Stimulated activated CD8-positive, alpha-beta memory T cell treated with anti-CD3 and anti-CD28 coated beads, Interleukin-15, amount 100 ng/mL, for 24 hours (primary cell): ENCODE data around the gene KCNJ10.

Experiments used
- DNase-seq: peaks from one replicate; pipeline ENCODE4 v3.0.0-alpha.2; 2020; ENCODE audit warnings: low read depth

The KCNJ10 gene

DNA sequence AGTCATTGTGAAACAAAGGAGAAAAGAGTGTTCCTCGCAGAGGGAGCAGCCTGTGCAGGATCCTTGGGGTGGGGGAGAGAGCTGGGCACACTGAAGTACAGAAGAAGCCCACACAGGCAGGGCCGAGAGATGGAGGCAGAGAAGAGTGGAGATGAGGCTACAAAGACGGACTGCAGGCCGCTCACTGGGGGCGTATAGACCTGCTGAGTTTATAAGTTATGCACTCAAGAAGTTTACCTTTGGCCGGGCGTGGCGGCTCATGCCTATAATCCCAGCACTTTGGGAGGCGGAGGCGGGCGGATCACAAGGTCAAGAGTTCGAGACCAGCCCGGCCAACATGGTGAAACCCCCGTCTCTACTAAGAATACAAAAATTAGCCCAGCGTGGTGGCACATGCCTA lies 108.3 kb downstream of the KCNJ10 start:
- no peak for DNase-seq

DNA sequence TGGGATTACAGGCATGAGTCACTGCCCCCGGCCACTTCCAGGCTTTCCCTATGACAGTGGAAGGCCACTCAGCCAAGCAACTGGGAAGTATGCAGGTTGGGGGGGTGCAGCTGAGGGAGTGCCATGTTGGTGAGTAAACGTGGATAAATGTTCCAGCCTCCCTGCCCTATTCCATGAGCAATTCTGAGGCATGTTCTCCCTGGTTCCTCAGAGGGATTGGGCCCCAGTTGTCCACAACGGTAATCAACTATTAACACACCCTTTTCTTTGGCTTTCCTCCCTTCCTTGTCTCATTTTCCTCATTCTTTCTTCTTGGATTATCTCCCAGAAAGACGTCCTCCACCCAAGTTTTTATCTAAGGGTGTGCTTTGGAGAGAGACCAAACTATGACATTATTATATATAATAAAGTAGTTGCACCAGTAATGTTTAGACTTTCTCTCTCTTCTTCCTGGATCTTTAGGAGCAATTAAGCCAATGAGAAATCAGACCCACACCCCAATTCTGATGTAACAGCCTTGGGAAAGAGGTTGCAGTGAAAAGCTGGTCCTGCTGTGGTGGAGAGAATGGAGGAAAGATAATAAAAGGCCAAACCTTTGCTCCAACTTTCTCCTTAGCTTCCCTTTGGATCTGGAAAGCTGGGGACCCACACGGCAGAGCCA lies 109.1 kb downstream of the KCNJ10 start:
- no peak for DNase-seq

DNA sequence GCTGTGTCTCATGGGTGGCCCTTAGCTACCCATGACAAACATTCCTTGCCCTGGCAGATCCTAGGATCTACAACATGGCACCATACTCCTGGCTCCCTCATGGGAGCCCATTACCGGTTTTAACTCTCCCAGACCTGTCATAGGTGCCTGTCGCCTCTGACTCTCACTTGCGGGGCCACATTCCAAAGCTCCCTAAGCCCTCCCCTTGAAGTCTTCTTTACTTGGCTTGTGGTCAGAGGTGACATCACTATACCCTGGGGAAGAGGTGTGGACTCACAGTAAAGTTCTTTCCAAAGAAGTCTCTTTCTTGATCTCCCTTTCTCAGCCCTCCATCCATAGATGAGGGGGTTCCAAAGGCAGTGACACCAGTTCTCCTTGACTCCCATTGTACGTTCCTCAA lies 110.5 kb downstream of the KCNJ10 start:
- DNase-seq: no peak

DNA sequence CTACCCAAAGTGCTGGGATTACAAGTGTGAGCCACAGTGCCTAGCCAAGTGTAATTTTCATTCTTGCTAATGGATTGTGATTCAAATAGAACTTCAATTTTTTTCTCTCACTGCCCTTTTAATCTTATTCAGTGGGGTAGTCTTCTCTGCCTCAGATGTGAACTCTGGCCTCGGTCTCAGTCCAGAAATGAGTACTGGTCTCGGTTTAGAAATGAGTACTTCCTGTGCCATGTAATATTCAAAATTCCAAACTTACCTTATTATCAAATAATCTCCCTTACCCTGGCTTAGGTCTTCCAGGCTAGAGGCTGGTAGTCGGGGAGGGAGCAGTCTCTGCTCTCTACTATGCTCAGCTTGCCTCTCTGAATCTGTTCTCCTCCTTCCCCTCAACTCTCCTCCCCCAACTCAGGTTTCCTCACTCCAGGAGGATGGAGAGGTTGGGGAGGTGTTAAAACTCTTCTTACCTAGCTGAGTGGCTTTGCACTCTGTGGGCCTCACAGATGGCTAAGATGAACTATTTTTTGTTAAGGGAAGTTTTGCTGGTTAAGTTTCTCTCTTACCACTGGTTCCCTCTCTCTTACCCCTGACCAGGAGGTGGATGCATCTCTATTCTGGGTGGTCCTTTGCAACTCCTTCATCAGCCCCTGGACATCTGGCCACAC lies 111.1 kb downstream of the KCNJ10 start:
- DNase-seq: no peak

DNA sequence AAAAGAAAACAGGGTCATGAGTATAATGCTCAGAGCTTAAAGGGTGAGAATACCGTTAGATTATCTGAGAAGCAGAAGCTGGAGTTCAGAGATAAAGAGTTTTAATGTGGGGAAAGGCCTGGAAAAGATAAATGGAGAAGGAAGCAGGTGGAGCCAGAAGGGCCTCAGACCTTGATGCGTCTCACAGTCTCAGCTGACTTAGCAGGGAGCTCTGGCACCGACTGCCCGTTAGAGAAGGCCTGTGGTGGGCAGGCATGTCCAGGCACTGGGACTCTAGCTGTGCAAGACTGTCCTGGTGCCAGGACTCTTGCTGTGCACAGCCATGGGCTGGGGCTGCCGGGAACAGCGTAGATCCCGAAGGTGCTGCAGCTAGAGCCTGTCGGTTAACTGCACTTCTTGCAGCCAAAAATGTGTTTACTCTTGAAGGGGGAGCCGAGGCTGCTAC lies 112.1 kb downstream of the KCNJ10 start:
- DNase-seq: no peak

DNA sequence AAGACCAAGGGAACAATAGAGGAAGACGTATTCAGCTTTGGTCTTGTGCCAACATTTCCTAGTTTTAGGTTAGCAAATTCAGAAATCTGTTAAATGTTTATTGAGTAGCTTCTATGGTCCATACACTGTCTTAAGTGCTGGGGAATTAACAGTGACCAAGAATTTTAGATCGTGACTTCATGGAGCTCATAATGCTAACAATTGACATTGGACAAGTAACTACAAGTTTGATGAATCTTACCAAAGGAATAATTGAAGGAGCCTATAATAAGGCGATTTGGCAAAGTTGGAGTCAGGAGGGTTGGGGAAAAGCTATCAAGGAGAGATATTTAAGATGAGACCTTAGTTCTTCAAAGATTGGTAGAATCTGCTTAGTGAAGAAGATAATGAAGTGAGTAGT lies 114.5 kb downstream of the KCNJ10 start:
- no peak for DNase-seq

DNA sequence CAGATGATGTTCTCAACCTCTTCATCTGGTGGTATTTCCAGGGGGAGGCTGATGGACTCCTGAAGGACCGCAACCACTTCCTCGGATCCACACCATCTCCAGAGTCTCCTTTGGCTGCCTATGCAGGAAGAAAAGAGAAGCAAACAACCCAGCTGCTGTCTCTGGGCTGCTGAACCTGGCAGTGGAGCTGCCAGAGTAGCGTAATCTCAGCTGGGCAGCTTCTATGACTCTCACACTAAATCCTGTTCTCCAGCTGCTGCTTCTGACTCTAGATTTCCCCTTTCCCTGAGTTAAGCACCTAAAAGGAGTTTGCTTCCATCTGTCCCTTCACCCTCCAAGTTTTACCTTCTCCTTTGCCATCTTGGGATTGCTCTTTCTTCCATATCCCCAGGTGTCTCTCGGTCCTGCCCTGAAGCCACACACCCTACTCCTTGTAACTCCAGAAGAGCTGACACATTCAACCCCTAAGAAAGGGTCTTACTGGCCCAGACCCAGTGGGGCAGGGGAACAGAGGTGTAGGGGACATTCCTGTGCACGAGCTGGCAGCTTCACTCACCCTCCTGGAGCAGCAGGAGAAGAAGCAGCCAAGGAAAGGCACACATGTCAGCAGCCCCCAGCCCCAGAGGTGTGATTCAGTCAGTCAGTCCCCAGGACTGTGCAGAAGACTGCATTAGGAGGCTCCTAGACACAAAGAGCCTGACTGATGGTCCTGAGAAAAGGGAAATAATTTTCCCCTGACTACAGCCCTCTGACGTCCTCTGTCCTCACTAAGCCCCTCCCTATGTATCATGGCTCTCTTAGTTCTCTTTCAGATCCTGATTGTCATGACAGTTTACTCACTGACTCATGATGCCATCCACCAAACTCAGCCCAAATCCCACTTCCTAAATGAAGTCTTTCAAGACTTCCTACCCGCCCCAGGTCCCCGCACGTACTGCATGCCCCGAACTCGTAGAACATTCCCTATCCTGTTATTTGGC lies 116.1 kb downstream of the KCNJ10 start, which contains the start of gene SLAMF9:
TSS of gene SLAMF9 (minus strand) at position 702 of the 980 bp plus-strand sequence. CDS start at position 602, 100 bp downstream.
- DNase-seq: no peak

DNA sequence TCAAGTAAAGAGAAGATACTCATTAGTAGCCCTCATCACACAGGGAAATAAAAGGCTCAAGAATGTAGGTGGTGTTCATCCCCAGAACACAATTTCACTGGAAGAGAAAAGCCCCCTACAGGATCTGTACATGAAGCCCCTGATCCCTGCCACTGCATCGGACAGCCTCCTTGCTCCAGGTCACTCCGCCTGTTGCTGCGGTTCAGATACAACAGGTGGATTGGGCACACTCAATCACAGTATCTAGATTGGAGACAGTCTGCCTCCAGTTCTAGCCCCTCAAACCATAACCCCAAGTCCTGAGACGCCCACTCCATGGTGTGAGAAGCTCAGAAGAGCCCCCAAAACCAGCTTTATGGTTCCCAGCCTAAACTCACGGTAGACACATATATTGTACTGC lies 117.0 kb downstream of the KCNJ10 start:
- DNase-seq: no peak

DNA sequence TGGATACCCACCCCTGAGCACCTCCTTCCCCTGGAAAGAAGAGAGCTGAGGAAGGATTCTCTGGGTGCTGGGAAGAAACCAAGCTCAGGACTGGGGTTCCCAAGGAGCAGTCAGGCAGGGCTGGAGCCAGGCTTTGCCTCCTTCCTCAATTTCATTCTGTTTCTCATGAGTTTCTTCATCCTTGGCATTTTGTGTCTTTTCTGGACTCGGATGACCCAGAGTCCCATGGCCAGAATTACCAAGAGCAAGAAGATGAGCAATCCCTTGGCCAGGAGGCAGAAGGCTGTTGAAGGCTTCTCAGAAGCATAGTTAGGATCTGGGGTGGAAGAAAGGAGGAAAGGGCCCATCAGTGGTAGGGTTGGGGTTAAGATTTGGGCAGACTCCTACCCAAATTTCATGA lies 118.4 kb downstream of the KCNJ10 start:
- no peak for DNase-seq

DNA sequence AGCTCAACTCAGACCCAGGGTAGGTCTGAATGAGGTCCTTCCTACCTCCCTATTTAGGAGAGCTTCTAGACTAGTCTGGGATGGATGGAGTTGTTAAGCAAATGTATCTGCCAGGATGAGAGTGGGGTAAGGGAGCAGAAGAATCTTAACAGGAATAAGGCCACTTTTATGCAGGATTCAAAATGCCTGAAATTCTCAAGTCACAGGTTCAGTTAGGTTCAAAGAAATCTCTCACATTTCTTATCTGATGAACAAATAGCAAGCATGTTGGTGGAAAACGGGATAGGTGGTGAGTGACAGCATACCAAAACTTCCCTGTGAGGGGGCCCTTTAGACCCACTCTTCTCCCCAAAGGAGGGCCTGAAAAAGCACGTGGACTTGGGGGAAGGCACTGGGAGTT lies 118.9 kb downstream of the KCNJ10 start:
- DNase-seq: no peak

DNA sequence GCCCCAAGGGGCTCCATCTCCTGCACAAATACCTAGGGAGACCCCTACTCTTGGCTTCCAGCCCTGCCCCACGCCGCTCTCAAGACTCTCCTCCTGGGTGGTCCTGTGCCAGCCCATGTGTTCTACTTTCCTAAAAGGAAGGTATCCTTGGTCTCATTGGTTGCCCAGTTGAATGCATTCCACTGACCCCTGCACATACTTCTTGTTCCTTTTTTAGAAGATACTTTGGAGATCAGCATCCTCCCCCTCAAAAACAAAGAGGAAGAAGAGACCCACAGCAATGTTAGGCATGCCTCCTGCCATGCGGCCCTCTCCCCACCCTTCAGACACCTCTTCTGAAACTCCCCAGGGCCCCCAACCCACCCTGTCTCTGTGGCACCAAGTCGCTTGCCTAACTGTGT lies 120.0 kb downstream of the KCNJ10 start:
- no peak for DNase-seq

DNA sequence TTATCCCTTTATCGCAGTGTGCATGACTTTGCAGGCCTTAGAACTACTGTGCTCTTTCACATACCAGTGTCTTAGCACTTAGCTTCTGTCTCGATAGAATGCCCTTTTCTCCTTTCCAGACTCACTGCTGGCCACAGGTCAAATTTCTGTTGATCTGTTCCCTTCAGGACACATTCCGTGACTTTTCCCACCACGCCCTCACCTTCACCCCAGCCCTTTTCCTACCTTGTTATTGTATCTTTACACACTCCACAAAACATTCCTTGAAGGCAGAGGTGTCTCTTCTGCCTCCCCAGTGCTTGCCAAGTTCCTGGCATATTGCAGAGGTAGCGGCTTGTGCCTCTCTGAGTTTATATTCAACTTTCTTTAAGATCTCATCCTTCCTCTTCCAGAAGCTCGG lies 120.8 kb downstream of the KCNJ10 start:
- DNase-seq: no peak
